SK-N-MC (cell line): ENCODE results near the gene SNX25.

Experiments used
- EZH2 ChIP-seq: fragments of 200-600 bp; sonication (generic); IDR thresholded peaks from one replicate; pipeline ENCODE4 v1.6.1; 2017; ENCODE audit warnings: antibody characterized with exemption
- POLR2AphosphoS5 ChIP-seq: IDR thresholded peaks from 2 replicates; pipeline ENCODE4 v1.6.1; 2012; ENCODE audit warnings: mild to moderate bottlenecking, low read depth, low read length, borderline replicate concordance

DNA sequence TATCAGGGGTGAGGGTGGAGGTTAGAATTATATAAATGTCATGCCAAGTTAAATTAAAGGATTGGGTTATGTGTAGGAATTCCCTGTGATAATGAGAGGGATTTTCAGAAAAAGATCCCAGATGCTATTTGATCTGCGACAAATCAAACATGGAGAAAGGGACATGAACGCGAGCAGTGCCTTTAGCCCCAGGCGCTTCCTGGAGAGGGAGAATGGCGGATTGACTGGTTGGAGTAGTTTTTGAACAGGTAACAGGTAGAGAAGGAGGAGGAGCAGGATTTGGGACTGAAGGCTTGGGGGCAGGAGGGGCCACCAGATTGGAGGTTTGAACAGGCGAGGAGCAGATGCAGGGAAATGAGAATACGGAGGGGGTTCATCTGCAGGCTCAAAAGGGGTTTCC is 119.2 kb downstream of the SNX25 start:
- TF ChIP-seq POLR2AphosphoS5 (no peak), EZH2 (no peak)
